Transverse colon (tissue), 4 donors: ENCODE data around the gene SLC12A7.

ENCODE experiments used
- CTCF ChIP-seq, 5 experiments: fragments of 200-600 bp in 3 of 5; fragments of 450-650 bp in 2 of 5; sonication (generic) in 3 of 5; IDR thresholded peaks; 1 replicate in 2 of 5; 2 replicates in 3 of 5; pipeline ENCODE4 v1.5.1; 2016 to 2017; ENCODE audit warnings: antibody characterized with exemption in 5 of 5, inconsistent platforms in 3 of 5, mild to moderate bottlenecking in 2 of 5, moderate library complexity in 1 of 5
- EP300 ChIP-seq: sonication (generic); formaldehyde crosslinking; IDR thresholded peaks from one replicate; pipeline ENCODE4 v1.6.1; 2017; ENCODE audit warnings: antibody characterized with exemption, low read depth
- POLR2A ChIP-seq: fragments of 450-650 bp; IDR thresholded peaks from one replicate; pipeline ENCODE4 v1.6.1; 2016; ENCODE audit warnings: antibody characterized with exemption, mild to moderate bottlenecking, moderate library complexity
- POLR2AphosphoS5 ChIP-seq, 3 donors: sonication (generic); formaldehyde crosslinking; IDR thresholded peaks; one replicate each; pipeline ENCODE4 v1.6.1; 2016; ENCODE audit warnings: antibody characterized with exemption in 3 of 3

- no peak for TF ChIP-seq CTCF (IDR thresholded peaks at IDR 0.05)
- no peak for TF ChIP-seq POLR2A
- TF ChIP-seq EP300, result no peak
- no peak for TF ChIP-seq POLR2AphosphoS5 (IDR thresholded peaks at IDR 0.05)
Observed at GRCh38 chr5:1098986-1099597, 12.8 kb downstream of the SLC12A7 start.
